Fibroblast of upper back skin (primary cell): Measurements from ENCODE around the gene ANKMY1.

Experiments used
- DNase-seq: peaks from one replicate; pipeline ENCODE4 v3.0.0-alpha.2; 2013

The ANKMY1 gene

DNA sequence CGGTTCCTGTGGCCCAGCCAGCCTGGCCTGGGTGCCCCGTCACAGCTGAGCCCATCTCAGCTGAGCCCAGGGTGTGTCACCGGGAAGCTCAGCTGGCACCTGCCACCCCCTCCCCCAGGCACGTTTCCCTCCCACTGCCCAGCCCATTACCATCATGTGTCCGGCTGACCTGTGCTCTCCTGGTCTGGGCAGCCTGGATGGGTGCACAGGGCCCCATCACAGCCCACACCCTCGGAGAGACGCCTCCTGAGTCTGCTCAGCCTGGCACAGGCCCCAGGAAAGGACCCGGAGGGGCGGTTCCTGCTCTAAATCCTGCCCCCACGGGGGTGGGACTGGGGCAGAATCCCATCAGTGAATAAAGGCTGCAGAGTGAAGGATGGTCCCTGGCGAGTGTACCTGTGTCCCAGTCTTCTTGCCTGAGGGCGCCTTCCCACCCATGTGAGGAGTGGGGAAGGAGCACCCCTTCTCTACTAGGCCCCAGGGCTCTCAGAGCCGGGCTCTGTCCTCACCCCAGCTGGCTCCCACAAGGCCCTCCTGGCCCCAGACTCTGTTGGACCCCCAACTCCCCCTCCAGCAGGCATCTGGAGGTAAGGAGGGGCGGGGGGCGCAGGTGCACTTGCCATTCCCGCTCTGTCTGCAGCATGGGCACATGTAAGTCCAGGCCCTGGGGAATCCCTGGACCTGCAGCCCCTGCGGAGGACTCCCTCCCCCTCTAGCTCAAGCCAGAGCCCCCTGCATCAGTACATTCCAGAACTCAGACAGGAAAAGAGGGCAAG, 101.2 kb downstream of the ANKMY1 start:
- DNase-seq, result no peak

DNA sequence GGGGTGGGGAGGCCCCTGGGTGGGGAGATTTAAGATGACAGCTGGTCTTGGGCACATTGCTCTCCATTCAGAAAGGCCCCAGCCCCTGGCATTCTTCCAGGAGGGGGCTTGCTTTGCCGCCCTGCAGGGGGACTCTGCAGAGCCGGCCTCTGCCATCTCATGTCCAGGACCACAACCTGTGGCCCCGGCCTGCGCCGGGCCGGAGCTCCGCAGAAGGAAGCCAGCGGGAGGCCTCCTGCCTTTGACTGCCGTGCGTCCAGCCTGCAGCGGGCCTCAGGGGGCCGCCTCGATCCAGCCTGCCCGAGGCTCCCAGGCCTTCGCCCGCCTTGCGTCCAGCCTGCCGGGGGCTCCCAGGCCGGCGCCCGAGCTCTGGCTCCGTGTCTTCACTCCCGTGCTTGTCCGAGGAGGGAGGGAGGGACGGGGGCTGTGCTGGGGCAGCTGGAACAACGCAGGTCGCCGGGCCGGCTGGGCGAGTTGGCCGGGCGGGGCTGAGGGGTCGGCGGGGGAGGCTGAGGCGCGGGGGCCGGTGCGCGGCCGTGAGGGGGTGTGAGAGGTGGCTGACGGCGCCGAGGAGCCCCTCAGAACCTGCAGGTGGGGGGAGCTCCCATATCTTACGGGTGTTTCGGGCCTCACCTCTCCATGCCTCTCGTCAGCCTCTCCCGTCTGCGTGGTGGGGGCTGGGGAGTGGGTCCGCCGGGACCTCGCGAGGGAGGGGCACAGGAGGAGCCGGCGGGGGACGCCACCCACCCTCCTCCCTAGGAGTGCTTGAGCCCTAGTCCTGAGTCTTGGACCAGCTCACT, 101.9 kb downstream of the ANKMY1 start:
- no peak for DNase-seq

DNA sequence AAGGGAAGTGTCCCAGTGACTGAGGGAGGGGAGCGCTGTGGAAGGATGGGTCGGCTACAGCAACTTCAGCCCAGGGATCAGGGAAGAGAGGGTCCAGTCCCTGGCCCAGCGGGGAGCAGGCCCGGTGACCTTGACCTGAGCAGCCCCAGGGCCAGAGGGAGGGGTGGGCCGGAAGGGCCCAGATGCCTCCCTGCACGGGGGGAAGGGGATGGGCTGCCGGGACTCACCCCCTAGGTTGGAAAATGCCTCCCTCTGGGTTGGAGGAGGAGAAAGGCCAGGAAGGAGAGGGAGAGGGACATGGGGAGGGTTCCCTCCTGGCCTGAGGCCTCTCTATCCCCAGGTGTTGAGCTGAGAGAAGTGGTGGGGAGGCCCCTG, 102.5 kb downstream of the ANKMY1 start:
- DNase-seq, result no peak

- DNase-seq, result no peak
Observed at GRCh38 chr2:240454106-240454901, 103.5 kb downstream of the ANKMY1 start.

GRCh38 chr2:240453461-240454105, 104.2 kb downstream of the ANKMY1 start:
- DNase-seq, result no peak

GRCh38 chr2:240452462-240453256, 105.1 kb downstream of the ANKMY1 start:
- peak; percentile 11 for DNase-seq

- no peak for DNase-seq
Observed at GRCh38 chr2:240451791-240452461, 105.9 kb downstream of the ANKMY1 start.

GRCh38 chr2:240451108-240451611, 106.6 kb downstream of the ANKMY1 start:
- DNase-seq, result no peak

GRCh38 chr2:240450532-240451107, 107.2 kb downstream of the ANKMY1 start:
- no peak for DNase-seq

- no peak for DNase-seq
Observed at GRCh38 chr2:240449764-240450531, 107.8 kb downstream of the ANKMY1 start.

GRCh38 chr2:240448387-240449274, 109.2 kb downstream of the ANKMY1 start:
- DNase-seq, result no peak

GRCh38 chr2:240447934-240448333, 109.9 kb downstream of the ANKMY1 start:
- no peak for DNase-seq

DNA sequence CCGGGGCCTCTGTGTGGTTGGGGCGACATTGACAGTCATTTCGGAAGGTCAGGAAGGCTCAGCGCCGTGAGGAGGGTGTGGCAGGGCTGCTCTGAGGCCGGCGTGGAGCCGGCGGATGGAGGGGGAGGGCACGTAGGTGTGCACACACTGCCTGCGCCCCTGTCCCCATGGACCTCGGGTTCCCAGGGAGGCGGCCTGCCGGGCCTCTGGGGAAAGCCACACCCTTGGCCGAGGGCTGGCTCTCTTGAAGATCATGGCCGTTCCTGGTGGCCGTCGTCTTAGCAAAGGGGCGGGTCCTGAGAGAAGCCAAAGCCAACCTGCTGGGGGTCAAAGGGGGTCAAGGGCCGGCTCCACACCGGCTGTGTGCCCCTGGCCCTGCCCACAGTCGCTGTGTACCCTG, 110.5 kb downstream of the ANKMY1 start:
- no peak for DNase-seq

DNA sequence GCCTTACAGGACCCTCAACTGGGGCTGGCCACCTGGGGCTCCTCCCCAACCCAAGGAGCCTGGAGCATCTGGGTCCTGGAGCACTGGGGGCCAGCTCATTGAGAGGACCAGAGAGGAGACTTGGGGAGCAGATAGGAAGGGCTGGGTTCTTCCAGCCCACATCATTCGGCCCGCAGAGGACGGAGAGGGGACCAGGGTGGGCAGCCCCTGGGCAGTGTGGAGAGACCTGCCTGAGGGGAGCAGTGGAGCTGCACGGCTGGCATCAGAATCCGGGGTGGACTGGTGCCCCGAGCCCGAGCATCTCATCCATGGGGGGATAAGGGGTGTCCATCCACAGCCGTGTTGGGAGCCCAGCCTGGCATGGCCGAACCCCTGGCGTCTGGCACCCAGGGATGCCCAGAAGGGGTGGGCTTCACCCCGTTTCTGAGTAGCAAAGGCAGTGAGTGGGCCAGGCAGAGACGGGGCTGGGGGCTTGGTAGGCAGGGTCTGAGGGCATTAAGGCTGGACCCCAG, 111.1 kb downstream of the ANKMY1 start:
- no peak for DNase-seq

- no peak for DNase-seq
Observed at GRCh38 chr2:240445961-240446663, 111.7 kb downstream of the ANKMY1 start.

- no peak for DNase-seq
Observed at GRCh38 chr2:240444464-240444863, 113.3 kb downstream of the ANKMY1 start.

GRCh38 chr2:240443891-240444301, 113.9 kb downstream of the ANKMY1 start:
- no peak for DNase-seq
